GM18519 (cell line): Measurements from ENCODE around the gene ARHGEF7.

Experiments used
- ATAC-seq: cut with Tn5 transposase; IDR thresholded peaks from one replicate; pipeline ENCODE4 v1.9.1; 2021; ENCODE audit warnings: mild to moderate bottlenecking, moderate library complexity; ENCODE audit not compliant: unreplicated experiment, low FRiP score

Gene ARHGEF7

GRCh38 chr13:111166882-111167675, 52.0 kb downstream of the ARHGEF7 start:
- ATAC-seq: no peak

- ATAC-seq: no peak
These were observed 53.0 kb downstream of the ARHGEF7 start for GRCh38 chr13:111168107-111168506.

- ATAC-seq: no peak
These were observed 56.0 kb downstream of the ARHGEF7 start for GRCh38 chr13:111171112-111171511.

GRCh38 chr13:111171629-111172028, 56.5 kb downstream of the ARHGEF7 start:
- ATAC-seq: no peak

GRCh38 chr13:111174377-111175114, 59.4 kb downstream of the ARHGEF7 start:
- ATAC-seq: no peak

GRCh38 chr13:111175372-111175771, 60.3 kb downstream of the ARHGEF7 start:
- ATAC-seq: no peak

GRCh38 chr13:111175935-111176334, 60.8 kb downstream of the ARHGEF7 start:
- no peak for ATAC-seq

GRCh38 chr13:111176421-111176820, 61.3 kb downstream of the ARHGEF7 start:
- ATAC-seq: no peak

- peak; percentile 63 for ATAC-seq
These were observed 62.1 kb downstream of the ARHGEF7 start for GRCh38 chr13:111177081-111177711.

- ATAC-seq: no peak
These were observed 62.8 kb downstream of the ARHGEF7 start for GRCh38 chr13:111177921-111178320.

GRCh38 chr13:111178402-111178801, 63.3 kb downstream of the ARHGEF7 start:
- no peak for ATAC-seq

GRCh38 chr13:111179908-111180760, 65.0 kb downstream of the ARHGEF7 start:
- no peak for ATAC-seq

GRCh38 chr13:111181977-111182376, 66.9 kb downstream of the ARHGEF7 start:
- no peak for ATAC-seq

- no peak for ATAC-seq
These were observed 68.1 kb downstream of the ARHGEF7 start for GRCh38 chr13:111183087-111183645.

- ATAC-seq: no peak
These were observed 68.8 kb downstream of the ARHGEF7 start for GRCh38 chr13:111183959-111184358.

GRCh38 chr13:111184458-111185401, 69.6 kb downstream of the ARHGEF7 start:
- ATAC-seq: peak; percentile 73

- ATAC-seq: no peak
These were observed 71.3 kb downstream of the ARHGEF7 start for GRCh38 chr13:111186305-111186935.

- ATAC-seq: no peak
These were observed 72.9 kb downstream of the ARHGEF7 start for GRCh38 chr13:111187960-111188541.
